DOHH2 (cell line): Measurements from ENCODE around the gene ELP2.
"Not testable (repeated sequence)": the region's sequence is repeated elsewhere in the genome, so short reads cannot be mapped to it uniquely, and the experiment has no call there.

ENCODE experiments used
- EZH2phosphoT487 ChIP-seq: fragments of 200-600 bp; sonication (generic); IDR thresholded peaks from 2 replicates; pipeline ENCODE4 v1.6.1; 2017; ENCODE audit warnings: borderline replicate concordance, mild to moderate bottlenecking, antibody characterized with exemption, low read length, moderate library complexity, mixed read lengths
- TF ChIP-seq, protein P1 (sequence below): fragments of 200-600 bp; sonication (generic); IDR thresholded peaks from one replicate; pipeline ENCODE4 v1.5.1; 2014; ENCODE audit warnings: antibody characterized with exemption, mild to moderate bottlenecking, low read depth, low read length; ENCODE audit not compliant: poor library complexity, severe bottlenecking

DNA sequence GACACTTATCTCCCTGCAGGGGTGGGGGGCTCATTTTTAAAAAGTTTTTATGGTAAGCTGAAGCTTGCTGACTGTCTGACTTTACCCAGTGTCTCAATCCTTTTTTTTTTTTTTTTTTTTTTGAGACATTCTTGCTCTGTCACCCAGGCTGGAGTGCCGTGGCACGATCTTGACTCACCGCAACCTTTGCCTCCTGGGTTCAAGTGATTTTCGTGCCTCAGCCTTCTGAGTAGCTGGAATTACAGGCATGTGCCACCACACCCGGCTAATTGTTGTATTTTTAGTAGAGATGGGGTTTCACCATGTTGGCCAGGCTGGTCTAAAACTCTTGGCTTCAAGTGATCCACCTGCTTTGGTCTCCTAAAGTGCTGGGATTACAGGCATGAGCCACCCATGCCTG lies 37.6 kb upstream of the ELP2 start:
- TF ChIP-seq, protein P1, sequence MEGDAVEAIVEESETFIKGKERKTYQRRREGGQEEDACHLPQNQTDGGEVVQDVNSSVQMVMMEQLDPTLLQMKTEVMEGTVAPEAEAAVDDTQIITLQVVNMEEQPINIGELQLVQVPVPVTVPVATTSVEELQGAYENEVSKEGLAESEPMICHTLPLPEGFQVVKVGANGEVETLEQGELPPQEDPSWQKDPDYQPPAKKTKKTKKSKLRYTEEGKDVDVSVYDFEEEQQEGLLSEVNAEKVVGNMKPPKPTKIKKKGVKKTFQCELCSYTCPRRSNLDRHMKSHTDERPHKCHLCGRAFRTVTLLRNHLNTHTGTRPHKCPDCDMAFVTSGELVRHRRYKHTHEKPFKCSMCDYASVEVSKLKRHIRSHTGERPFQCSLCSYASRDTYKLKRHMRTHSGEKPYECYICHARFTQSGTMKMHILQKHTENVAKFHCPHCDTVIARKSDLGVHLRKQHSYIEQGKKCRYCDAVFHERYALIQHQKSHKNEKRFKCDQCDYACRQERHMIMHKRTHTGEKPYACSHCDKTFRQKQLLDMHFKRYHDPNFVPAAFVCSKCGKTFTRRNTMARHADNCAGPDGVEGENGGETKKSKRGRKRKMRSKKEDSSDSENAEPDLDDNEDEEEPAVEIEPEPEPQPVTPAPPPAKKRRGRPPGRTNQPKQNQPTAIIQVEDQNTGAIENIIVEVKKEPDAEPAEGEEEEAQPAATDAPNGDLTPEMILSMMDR: not testable (repeated sequence)
- not testable (repeated sequence) for TF ChIP-seq EZH2phosphoT487
